Left ventricle myocardium inferior (tissue), 1 donor: ENCODE measurements around the gene IGF2R. TPM values are rescaled to one million over a fixed set of nuclear protein-coding genes. Genes with fewer than 3 reads are reported as not detected.
"Not testable (repeated sequence)": the region's sequence is repeated elsewhere in the genome, so short reads cannot be mapped to it uniquely, and the experiment has no call there.

Source experiments
- DNase-seq: peaks from one replicate; pipeline ENCODE4 v3.0.0-alpha.2; 2020
- H3K27ac ChIP-seq: fragments of 200-600 bp; replicated peaks from 2 replicates; pipeline ENCODE4 v1.8.0; 2021
- H3K27me3 ChIP-seq: fragments of 200-600 bp; 2 replicates; pipeline ENCODE4 v1.8.0; 2021; ENCODE audit warnings: low read depth
- H3K36me3 ChIP-seq: fragments of 200-600 bp; 2 replicates; pipeline ENCODE4 v1.8.0; 2021
- H3K4me1 ChIP-seq: fragments of 200-600 bp; 2 replicates; pipeline ENCODE4 v1.8.0; 2021
- H3K4me3 ChIP-seq: fragments of 200-600 bp; 2 replicates; pipeline ENCODE4 v1.8.0; 2021; ENCODE audit warnings: mild to moderate bottlenecking, moderate library complexity
- H3K9me3 ChIP-seq: fragments of 200-600 bp; replicated peaks from 2 replicates; pipeline ENCODE4 v1.8.0; 2021
- CTCF ChIP-seq: fragments of 200-600 bp; IDR thresholded peaks from 2 replicates; pipeline ENCODE4 v1.8.0; 2021; ENCODE audit warnings: antibody characterized with exemption, mild to moderate bottlenecking, borderline replicate concordance
- intact Hi-C: fragments of 100-400 bp; cut with micrococcal nuclease; formaldehyde crosslinking; loops from one replicate; pipeline ENCODE4 v1.11.0; 2022
- total RNA-seq: library from RNA; stranded (reverse); fragmentation: NEBNext Ultra II Directional; extraction: Animal tissue kit (Norgen Biotek cat#: 25700); gene quantifications from one replicate; pipeline ENCODE4 v1.2.1, GENCODE V29; 2021
- donor health status: DM: no; HTN: yes; CAD: no; lungs with severe emphysema.

Gene IGF2R
- total RNA-seq, 1 donor from 2014 or later: 66.8 TPM

DNA sequence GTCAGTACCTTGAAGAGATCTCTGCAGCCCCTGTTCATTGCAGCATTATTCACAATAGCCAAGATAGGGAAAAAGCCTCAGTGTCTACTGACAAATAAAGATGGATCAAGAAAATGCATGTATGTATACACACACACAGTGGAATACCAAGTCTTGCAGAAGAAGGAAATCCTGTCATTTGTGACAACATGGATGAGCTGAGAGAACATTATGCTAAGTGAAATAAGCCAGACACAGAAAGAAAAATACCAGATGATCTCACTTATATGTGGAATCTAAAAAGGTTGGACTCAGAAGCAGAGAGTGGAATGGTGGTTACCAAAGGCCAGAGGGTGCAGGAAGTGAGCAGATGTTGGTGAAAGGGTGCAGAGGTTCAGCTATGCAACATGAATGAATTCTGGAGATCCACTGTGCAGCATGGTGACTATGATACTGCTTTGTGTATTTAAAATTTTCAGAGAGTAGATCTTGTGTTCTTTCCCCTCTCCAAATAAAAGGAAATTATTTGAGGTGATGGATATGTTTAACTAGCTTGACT is 141.8 kb downstream of the IGF2R start:
- Histone ChIP-seq H3K9me3 (no peaks in the 10 kb centered on the region), H3K4me3 (no peak overlapping the region), H3K36me3 (peaks cover 41% of the 10 kb centered on the region), H3K4me1 (no peaks in the 10 kb centered on the region), H3K27ac (no peak overlapping the region), H3K27me3 (no peaks in the 10 kb centered on the region)
- DNase-seq: no peak
- no peak for TF ChIP-seq CTCF
- intact Hi-C loops: no loop called here

DNA sequence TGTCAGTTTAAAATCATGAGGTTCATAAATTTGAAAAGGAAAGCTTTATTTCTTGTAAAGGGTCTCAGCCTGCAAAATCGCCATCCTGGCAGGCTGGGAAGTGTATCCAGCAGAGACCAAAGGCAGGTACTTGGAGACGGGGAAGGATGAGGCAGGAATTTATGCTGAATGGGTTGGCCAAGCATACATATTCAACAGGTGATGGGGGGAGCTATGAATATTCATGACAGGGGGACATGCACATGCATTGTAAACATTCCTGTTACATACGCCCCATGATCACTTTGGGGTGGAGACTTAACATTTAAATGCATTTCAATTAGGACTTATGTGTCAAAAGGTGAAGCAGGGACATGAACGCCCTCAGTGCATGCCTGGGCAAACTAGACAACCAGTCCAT is 142.9 kb downstream of the IGF2R start:
- intact Hi-C loops: no loop called here
- TF ChIP-seq CTCF: no peak
- Histone ChIP-seq H3K36me3 (peaks cover 30% of the 10 kb centered on the region), H3K4me3 (no peak overlapping the region), H3K9me3 (no peaks in the 10 kb centered on the region), H3K27ac (no peak overlapping the region), H3K4me1 (no peaks in the 10 kb centered on the region), H3K27me3 (no peaks in the 10 kb centered on the region)
- DNase-seq: no peak

- no peak overlapping the region for H3K27ac ChIP-seq
- intact Hi-C loops: no loop called here
- H3K9me3 ChIP-seq: no peaks in the 10 kb centered on the region
- no peak for DNase-seq
- TF ChIP-seq CTCF: no peak
- H3K27me3 ChIP-seq: no peaks in the 10 kb centered on the region
- H3K36me3 ChIP-seq: peaks cover 29% of the 10 kb centered on the region
- H3K4me3 ChIP-seq: no peak overlapping the region
- no peaks in the 10 kb centered on the region for H3K4me1 ChIP-seq
These were observed 143.9 kb downstream of the IGF2R start for GRCh38 chr6:160112628-160113299.

DNA sequence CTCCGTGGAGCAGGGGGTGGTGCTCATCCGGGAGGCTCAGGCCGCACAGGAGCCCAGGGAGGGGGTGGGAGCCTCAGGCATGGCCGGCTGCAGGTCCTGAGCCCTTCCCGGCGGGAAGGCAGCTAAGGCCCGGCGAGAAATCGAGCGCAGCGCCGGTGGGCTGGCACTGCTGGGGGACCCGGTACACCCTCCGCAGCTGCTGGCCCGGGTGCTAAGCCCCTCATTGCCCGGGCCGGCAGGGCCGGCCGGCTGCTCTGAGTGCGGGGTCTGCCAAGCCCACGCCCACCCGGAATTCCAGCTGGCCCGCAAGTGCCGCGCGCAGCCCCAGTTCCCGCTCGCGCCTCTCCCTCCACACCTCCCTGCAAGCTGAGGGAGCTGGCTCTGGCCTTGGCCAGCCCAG is 145.7 kb downstream of the IGF2R start:
- intact Hi-C loops, DNase-seq, H3K27ac ChIP-seq, H3K27me3 ChIP-seq, H3K4me1 ChIP-seq, H3K4me3 ChIP-seq, H3K9me3 ChIP-seq: not testable (repeated sequence)
- peaks cover 37% of the 10 kb centered on the region for H3K36me3 ChIP-seq

- Histone ChIP-seq H3K4me1 (no peaks in the 10 kb centered on the region), H3K9me3 (no peaks in the 10 kb centered on the region), H3K27ac (no peak overlapping the region), H3K27me3 (no peaks in the 10 kb centered on the region), H3K36me3 (peaks cover 28% of the 10 kb centered on the region), H3K4me3 (no peak overlapping the region)
- TF ChIP-seq CTCF: no peak
- intact Hi-C loops: no loop called here
- DNase-seq: no peak
These were observed 146.5 kb downstream of the IGF2R start for GRCh38 chr6:160115421-160115820.

- H3K36me3 ChIP-seq: peaks cover 25% of the 10 kb centered on the region
- H3K9me3 ChIP-seq: no peaks in the 10 kb centered on the region
- H3K27ac ChIP-seq: no peak overlapping the region
- no peak for DNase-seq
- no peaks in the 10 kb centered on the region for H3K27me3 ChIP-seq
- no peaks in the 10 kb centered on the region for H3K4me1 ChIP-seq
- H3K4me3 ChIP-seq: no peak overlapping the region
- TF ChIP-seq CTCF: no peak
- intact Hi-C loops: no loop called here
These were observed 147.5 kb downstream of the IGF2R start for GRCh38 chr6:160116411-160116810.
